ENCODE results near the gene SCN1B. TPM values are rescaled to one million over a fixed set of nuclear protein-coding genes. Genes with fewer than 3 reads are reported as not detected.
"Not testable (repeated sequence)": the region's sequence is repeated elsewhere in the genome, so short reads cannot be mapped to it uniquely, and the experiment has no call there.

Gene SCN1B
- total and polyA plus RNA-seq, 8 donors = 0.82 to 9.7 (median 1.1) TPM

GRCh38 chr19:35048911-35049411, 18.7 kb downstream of the SCN1B start:
- no peaks in the 10 kb centered on the region for H3K36me3 ChIP-seq
- H3K27me3 ChIP-seq = no peaks in the 10 kb centered on the region
- H3K4me1 ChIP-seq = no peaks in the 10 kb centered on the region
- H3K27ac ChIP-seq = no peak overlapping the region
- DNase-seq = no peak
- ATAC-seq = peak; percentile 70
- no peak for TF ChIP-seq CTCF (IDR thresholded peaks at IDR 0.05)
- H3K9me3 ChIP-seq = no peaks in the 10 kb centered on the region
- intact Hi-C loops (cut with DNase I) = no loop called here
- H3K4me3 ChIP-seq = no peak overlapping the region

DNA sequence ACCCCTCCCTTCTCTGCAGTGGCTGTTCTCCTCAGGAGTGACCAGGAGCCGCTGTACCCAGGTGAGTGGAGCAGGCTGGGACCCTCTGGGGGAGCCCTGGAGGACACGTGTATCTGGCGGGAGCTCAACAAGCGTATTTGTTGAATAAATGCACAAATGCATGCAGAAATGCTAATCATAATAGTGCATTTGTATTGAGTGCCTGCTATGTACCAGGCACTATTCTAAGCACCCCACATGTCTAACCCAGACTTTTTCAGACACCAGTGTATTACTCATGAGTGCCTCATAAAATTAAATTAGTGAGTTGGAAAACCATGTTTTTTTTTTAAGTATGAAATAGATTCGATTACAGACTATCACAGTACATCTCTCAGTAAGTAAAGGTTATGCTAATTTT, 19.2 kb downstream of the SCN1B start:
- intact Hi-C loops (cut with DNase I) = no loop called here
- Histone ChIP-seq H3K27me3 (no peaks in the 10 kb centered on the region), H3K4me3 (no peak overlapping the region), H3K4me1 (no peaks in the 10 kb centered on the region), H3K36me3 (no peaks in the 10 kb centered on the region), H3K9me3 (no peaks in the 10 kb centered on the region), H3K27ac (no peak overlapping the region)
- TF ChIP-seq CTCF (IDR thresholded peaks at IDR 0.05) = no peak
- ATAC-seq (no peak), DNase-seq (no peak)

- H3K36me3 ChIP-seq; H3K27ac ChIP-seq; H3K9me3 ChIP-seq; H3K4me3 ChIP-seq; H3K4me1 ChIP-seq; DNase-seq; intact Hi-C loops (cut with DNase I); ATAC-seq; H3K27me3 ChIP-seq: not testable (repeated sequence)
Observed at GRCh38 chr19:35050662-35051061, 20.4 kb downstream of the SCN1B start.

DNA sequence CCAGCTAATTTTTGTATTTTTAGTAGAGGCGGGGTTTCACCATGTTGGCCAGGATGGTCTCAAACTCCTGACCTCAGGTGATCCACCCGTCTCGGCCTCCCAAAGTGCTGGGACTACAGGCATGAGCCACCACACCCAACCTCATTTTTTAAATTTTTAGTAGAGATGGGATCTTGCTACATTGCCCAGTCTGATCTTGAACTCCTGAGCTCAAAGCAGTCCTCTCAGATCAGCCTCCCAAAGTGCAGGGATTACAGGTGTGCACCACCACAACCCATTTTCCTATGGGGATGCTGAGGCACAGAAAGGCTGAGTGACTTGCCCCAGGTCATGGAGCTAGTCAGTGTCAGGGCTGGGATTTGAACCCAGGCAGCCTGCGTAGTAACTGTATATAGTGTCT, 21.0 kb downstream of the SCN1B start:
- H3K4me1 ChIP-seq; H3K36me3 ChIP-seq; H3K27me3 ChIP-seq; ATAC-seq; H3K27ac ChIP-seq; intact Hi-C loops (cut with DNase I); DNase-seq; H3K4me3 ChIP-seq; H3K9me3 ChIP-seq: not testable (repeated sequence)

GRCh38 chr19:35051796-35052195, 21.5 kb downstream of the SCN1B start:
- H3K27me3 ChIP-seq = peaks cover 0 to 7% of the 10 kb centered on the region in 2 donors
- ATAC-seq (no peak), DNase-seq (no peak)
- no peaks in the 10 kb centered on the region for H3K36me3 ChIP-seq
- intact Hi-C loops (cut with DNase I) = no loop called here
- no peaks in the 10 kb centered on the region for H3K4me1 ChIP-seq
- H3K4me3 ChIP-seq = no peak overlapping the region
- no peak for TF ChIP-seq CTCF (IDR thresholded peaks at IDR 0.05)
- no peak overlapping the region for H3K27ac ChIP-seq
- no peaks in the 10 kb centered on the region for H3K9me3 ChIP-seq

GRCh38 chr19:35052599-35053190, 22.4 kb downstream of the SCN1B start:
- no peak for TF ChIP-seq CTCF (IDR thresholded peaks at IDR 0.05)
- Histone ChIP-seq H3K36me3 (no peaks in the 10 kb centered on the region), H3K9me3 (no peaks in the 10 kb centered on the region), H3K4me3 (no peak overlapping the region), H3K27ac (no peak overlapping the region), H3K27me3 (peaks cover 0 to 7% of the 10 kb centered on the region in 2 donors), H3K4me1 (no peaks in the 10 kb centered on the region)
- ATAC-seq (no peak), DNase-seq (no peak)
- intact Hi-C loops (cut with DNase I) = no loop called here
